Dendritic cell treated with granulocyte-macrophage colony-stimulating factor and Interleukin-4, amounts not matched to agents 40 ng/mL and 50 ng/mL, for 4 days (primary cell): Measurements from ENCODE around the gene GPC1.

Experiments used
- H3K27ac Mint-ChIP-seq: one replicate; pipeline ENCODE4 v1.8.0; 2022; ENCODE audit warnings: mild to moderate bottlenecking, mixed read lengths
- H3K27me3 Mint-ChIP-seq: one replicate; pipeline ENCODE4 v1.8.0; 2022; ENCODE audit warnings: mild to moderate bottlenecking, mixed read lengths
- H3K36me3 Mint-ChIP-seq: one replicate; pipeline ENCODE4 v1.8.0; 2022; ENCODE audit warnings: low read depth, mixed read lengths
- H3K4me1 Mint-ChIP-seq: one replicate; pipeline ENCODE4 v1.8.0; 2022; ENCODE audit warnings: low read depth, mixed read lengths
- H3K4me3 Mint-ChIP-seq: one replicate; pipeline ENCODE4 v1.8.0; 2022; ENCODE audit warnings: mild to moderate bottlenecking, moderate library complexity, mixed read lengths
- H3K9me3 Mint-ChIP-seq: one replicate; pipeline ENCODE4 v1.8.0; 2022; ENCODE audit warnings: mixed read lengths
- intact Hi-C: fragments of 100-400 bp; cut with micrococcal nuclease; formaldehyde crosslinking; loops from one replicate; pipeline ENCODE4 v1.15.0; 2022

The GPC1 gene

DNA sequence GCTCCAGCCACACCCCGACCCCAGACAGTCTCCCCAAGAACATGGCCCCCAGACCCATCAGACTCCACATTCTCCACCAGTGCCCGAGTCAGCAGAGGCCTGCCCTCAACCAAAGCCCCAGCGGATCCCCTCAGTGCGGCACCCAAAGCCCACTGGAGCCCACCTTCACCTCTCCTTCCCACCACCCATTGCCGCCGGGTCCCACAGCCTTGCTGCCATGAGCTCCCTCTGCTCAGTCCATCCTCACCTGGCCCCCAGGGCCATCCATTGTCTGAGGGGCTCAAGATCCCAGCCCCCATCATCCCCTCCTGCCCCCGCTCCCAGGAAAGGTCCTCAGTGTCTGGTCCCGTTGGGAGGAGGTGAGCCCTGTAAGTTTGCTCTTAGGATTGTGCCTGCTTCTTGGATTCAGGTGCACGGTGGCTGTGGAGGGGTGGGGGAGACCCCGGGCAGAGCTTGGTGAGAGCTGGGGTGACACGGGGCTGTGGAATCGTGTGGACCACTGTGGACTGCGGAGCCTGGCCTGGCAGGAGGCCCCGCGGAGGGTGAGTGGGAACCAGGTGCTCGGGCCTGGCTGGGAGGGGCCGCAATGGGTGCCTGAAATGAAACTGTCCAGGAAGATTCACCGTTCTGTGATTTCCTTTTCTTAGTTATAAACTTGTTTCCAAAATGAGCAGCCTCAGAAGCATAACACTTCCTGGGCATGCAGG, 32.7 kb upstream of the GPC1 start:
- no peak overlapping the region for H3K4me3 Mint-ChIP-seq
- H3K27ac Mint-ChIP-seq = no peak overlapping the region
- intact Hi-C loops = no loop called here
- H3K9me3 Mint-ChIP-seq = no peaks in the 10 kb centered on the region
- H3K36me3 Mint-ChIP-seq = no peaks in the 10 kb centered on the region
- H3K27me3 Mint-ChIP-seq = peaks cover 10% of the 10 kb centered on the region
- no peaks in the 10 kb centered on the region for H3K4me1 Mint-ChIP-seq

DNA sequence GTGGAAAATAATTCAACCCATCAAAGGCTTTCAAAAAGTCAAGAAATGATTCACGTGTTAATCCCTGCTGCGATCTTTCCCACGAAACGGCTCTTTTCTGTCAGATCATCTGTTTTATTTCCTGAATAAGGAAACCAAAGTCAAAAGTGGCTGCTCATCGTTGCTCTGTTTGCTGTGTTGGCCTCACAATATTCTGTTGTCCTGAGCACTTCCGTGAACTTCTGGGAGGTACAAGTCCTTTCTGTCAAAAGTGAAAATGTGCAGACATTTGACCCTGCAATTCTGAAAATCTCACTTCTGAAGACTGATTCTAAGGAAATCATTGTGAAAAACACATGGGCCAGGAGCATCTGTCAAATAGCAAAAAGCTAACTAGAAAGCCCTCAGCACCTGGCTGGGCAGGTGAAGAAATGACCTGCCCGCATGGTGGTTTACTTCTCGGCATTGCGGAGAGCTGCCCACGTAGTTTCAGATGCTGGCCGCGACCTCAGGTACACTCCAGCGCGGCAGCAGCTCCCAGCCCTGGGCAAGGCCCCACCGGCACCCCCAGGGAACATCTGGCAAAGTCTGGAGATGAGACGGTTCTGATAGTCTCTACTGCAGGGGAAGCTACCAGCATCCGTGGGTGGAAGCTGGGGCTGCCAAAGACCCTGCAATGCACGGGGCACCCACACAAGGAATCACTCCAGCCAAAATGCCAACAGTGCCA, 31.9 kb upstream of the GPC1 start:
- Mint-ChIP-seq H3K36me3 (no peaks in the 10 kb centered on the region), H3K4me1 (no peaks in the 10 kb centered on the region), H3K4me3 (no peak overlapping the region), H3K9me3 (no peaks in the 10 kb centered on the region), H3K27me3 (peaks cover 10% of the 10 kb centered on the region), H3K27ac (no peak overlapping the region)
- intact Hi-C loops = no loop called here

DNA sequence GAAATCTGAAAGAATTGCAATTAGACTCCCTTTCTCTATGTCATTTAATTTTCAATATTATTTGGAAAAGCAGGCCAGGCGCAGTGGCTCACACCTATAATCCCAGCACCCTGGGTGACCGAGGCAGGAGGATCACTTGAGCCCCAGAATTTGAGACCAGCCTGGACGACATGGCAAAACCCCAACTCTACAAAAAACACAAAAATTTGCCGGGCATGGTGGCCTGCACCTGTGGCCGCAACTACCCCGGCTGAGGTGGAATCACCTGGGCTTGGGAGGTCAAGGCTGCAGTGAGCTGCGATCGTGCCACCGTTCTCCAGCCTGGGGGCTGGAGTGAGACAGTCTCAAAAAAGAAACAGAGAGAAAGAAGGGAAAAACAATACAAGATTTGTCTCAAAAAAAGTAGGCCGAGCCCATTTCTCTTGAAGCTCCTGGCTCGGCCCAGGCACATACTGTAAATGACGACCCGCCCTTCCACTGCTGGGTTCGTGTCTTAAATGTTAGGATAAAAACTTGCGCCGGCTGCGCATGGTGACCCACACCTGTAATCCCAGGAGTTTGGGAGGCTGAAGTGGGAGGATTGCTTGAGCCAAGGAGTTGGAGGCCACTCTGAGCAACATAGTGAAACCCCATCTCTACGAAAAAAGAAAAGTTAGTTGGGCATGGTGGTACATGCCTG, 31.1 kb upstream of the GPC1 start:
- H3K27ac Mint-ChIP-seq = no peak overlapping the region
- H3K9me3 Mint-ChIP-seq = no peaks in the 10 kb centered on the region
- H3K27me3 Mint-ChIP-seq = peaks cover 13% of the 10 kb centered on the region
- no peak overlapping the region for H3K4me3 Mint-ChIP-seq
- no peaks in the 10 kb centered on the region for H3K4me1 Mint-ChIP-seq
- intact Hi-C loops = no loop called here
- no peaks in the 10 kb centered on the region for H3K36me3 Mint-ChIP-seq

DNA sequence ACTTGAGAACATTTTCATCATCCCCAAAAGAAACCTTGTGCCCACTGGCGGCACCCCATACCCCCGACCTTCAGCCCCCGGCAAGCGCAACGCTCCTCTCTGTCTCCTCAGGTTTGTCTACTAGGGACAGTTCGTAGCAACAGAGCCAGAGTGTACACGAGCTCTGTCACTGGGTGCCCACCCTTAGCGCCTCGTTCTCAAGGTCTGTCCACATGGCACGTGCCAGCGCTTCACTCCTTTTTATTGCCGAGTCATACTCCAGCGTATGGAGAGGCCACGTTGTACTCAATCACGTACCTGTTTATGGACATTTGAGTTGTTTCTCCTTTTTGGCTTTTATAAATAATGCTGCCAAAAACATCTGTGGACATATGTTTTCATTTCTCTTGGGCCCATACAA, 30.3 kb upstream of the GPC1 start:
- no peaks in the 10 kb centered on the region for H3K36me3 Mint-ChIP-seq
- H3K27ac Mint-ChIP-seq = no peak overlapping the region
- H3K27me3 Mint-ChIP-seq = peaks cover 15% of the 10 kb centered on the region
- intact Hi-C loops = no loop called here
- H3K4me1 Mint-ChIP-seq = no peaks in the 10 kb centered on the region
- H3K9me3 Mint-ChIP-seq = no peaks in the 10 kb centered on the region
- H3K4me3 Mint-ChIP-seq = no peak overlapping the region

DNA sequence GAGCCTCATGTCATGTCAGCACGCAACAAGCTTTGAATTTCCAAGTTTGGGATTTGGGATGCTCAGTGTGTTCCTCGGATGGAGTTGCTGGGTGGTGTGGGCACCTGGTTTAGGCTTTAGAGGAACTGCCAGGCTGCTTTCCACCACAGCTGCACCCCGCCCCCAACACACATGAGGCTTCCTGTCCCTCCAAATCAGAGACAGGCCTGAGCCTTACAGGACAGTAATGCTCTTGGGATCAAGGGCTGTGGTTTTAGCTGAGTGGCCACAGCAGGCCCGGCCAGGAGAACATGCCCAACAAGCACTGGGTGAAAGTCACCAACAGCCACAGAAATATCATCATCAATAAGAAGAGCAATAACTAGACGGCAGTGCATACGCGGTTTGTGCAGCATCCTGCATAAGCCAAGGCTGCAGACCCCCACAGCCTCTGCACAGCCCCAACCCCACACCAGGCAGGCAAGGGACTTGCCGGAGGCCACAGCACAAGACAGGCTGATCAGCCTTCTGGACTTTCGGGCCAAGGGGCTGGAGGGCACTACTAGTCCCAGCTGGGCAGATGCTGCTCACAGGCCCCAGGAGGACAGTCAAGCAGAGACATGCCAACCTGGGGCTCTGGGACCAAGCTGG, 29.7 kb upstream of the GPC1 start:
- no peaks in the 10 kb centered on the region for H3K36me3 Mint-ChIP-seq
- H3K4me1 Mint-ChIP-seq = no peaks in the 10 kb centered on the region
- H3K4me3 Mint-ChIP-seq = no peak overlapping the region
- no peak overlapping the region for H3K27ac Mint-ChIP-seq
- intact Hi-C loops = no loop called here
- peaks cover 18% of the 10 kb centered on the region for H3K27me3 Mint-ChIP-seq
- H3K9me3 Mint-ChIP-seq = no peaks in the 10 kb centered on the region

DNA sequence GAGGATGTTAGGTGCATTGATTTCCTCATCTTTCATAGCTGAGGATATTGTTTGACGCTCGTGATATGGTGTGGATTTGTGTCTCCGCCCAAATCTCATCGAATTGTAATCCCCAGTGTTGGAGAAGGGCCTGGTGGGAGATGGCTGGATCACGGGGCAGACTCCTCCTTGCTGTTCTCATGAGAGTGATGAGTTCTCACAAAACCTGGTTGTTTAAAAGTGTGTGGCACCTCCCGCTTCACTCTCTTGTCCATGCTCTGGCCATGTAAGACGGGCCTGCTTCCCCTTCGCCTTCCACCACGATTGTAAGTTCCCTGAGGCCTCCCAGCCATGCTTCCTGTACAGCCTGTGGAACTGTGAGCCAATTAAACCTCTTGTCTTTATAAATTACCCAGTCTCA, 28.4 kb upstream of the GPC1 start:
- intact Hi-C loops = no loop called here
- H3K36me3 Mint-ChIP-seq = no peaks in the 10 kb centered on the region
- H3K9me3 Mint-ChIP-seq = no peaks in the 10 kb centered on the region
- H3K27me3 Mint-ChIP-seq = peaks cover 18% of the 10 kb centered on the region
- no peak overlapping the region for H3K4me3 Mint-ChIP-seq
- H3K4me1 Mint-ChIP-seq = no peaks in the 10 kb centered on the region
- no peak overlapping the region for H3K27ac Mint-ChIP-seq

DNA sequence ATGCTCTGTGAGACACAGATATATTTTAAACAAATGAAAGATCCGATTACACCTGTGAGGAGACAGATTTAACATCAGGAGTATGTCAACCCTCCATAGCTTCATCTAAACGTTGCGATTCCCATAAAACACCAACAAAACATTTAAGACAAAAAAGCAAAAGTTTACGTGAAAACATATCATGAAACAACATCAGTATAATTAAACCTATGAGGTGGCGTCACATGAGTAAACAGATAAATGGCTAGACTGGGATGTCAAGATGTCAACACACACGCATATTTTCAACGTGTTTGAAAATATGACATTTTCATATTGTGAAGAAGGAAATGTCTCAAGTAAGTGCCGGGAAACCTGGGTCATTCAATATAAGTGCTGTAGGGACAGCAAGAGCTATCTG, 25.5 kb upstream of the GPC1 start:
- no peak overlapping the region for H3K27ac Mint-ChIP-seq
- H3K27me3 Mint-ChIP-seq = peaks cover 15% of the 10 kb centered on the region
- no peaks in the 10 kb centered on the region for H3K4me1 Mint-ChIP-seq
- no peaks in the 10 kb centered on the region for H3K36me3 Mint-ChIP-seq
- H3K4me3 Mint-ChIP-seq = no peak overlapping the region
- H3K9me3 Mint-ChIP-seq = no peaks in the 10 kb centered on the region
- intact Hi-C loops = no loop called here

DNA sequence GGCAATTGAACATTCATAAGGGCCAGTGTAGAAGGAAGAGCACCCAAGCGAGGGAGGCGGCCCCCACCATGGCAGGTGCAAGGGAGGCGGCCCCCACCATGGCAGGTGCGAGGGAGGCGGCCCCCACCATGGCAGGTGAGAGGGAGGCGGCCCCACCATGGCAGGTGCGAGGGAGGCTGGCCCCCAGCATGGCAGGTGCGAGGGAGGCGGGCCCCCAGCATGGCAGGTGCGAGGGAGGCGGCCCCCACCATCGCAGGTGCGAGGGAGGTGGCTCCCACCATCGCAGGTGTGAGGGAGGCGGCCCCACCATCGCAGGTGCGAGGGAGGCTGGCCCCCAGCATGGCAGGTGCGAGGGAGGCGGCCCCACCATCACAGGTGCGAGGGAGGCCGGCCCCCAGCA, 24.7 kb upstream of the GPC1 start:
- no peaks in the 10 kb centered on the region for H3K9me3 Mint-ChIP-seq
- H3K27me3 Mint-ChIP-seq = peaks cover 15% of the 10 kb centered on the region
- no peak overlapping the region for H3K4me3 Mint-ChIP-seq
- H3K27ac Mint-ChIP-seq = no peak overlapping the region
- intact Hi-C loops = no loop called here
- H3K36me3 Mint-ChIP-seq = no peaks in the 10 kb centered on the region
- no peaks in the 10 kb centered on the region for H3K4me1 Mint-ChIP-seq

DNA sequence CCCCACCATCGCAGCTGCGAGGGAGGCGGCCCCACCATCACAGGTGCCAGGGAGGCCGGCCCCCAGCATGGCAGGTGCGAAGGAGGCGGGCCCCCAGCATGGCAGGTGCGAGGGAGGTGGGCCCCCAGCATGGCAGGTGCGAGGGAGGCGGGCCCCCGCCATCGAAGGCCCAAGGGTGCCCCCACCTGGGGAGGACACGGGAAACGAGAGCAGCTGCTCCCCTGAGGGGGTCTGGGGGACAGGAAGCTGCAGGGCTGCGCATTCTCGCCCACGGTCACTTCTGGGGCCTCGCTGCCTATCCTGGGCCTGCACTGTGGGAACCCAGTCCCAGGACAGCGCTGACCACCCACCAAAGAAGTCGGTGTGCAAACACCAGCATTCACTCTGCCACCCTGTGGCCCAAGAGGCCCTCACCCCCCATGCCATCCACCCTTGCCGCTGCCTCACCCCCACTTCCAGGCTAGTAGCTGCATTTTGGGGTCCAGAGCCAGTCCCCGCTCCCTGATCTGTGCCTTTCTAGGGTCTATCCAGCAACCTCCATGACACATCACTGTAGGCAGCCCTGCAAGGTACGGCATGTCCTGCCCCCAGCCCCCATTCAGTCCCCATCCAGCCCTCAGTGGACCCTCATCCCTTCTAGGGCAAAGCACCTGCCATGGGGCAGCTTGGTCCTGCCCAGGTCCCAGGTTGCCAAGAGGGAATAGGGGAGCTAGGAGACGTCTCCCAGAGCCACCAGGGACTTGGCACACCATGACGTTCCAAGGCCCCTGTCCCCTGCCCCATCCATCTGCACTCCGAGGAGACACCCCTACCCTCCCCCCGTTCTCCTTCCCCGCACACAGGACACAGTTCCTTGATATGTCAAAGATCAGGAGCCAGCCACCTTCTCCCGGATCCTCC, 24.0 kb upstream of the GPC1 start:
- H3K4me3 Mint-ChIP-seq = no peak overlapping the region
- intact Hi-C loops = no loop called here
- H3K27me3 Mint-ChIP-seq = peaks cover 15% of the 10 kb centered on the region
- H3K27ac Mint-ChIP-seq = no peak overlapping the region
- no peaks in the 10 kb centered on the region for H3K9me3 Mint-ChIP-seq
- no peaks in the 10 kb centered on the region for H3K4me1 Mint-ChIP-seq
- H3K36me3 Mint-ChIP-seq = no peaks in the 10 kb centered on the region

DNA sequence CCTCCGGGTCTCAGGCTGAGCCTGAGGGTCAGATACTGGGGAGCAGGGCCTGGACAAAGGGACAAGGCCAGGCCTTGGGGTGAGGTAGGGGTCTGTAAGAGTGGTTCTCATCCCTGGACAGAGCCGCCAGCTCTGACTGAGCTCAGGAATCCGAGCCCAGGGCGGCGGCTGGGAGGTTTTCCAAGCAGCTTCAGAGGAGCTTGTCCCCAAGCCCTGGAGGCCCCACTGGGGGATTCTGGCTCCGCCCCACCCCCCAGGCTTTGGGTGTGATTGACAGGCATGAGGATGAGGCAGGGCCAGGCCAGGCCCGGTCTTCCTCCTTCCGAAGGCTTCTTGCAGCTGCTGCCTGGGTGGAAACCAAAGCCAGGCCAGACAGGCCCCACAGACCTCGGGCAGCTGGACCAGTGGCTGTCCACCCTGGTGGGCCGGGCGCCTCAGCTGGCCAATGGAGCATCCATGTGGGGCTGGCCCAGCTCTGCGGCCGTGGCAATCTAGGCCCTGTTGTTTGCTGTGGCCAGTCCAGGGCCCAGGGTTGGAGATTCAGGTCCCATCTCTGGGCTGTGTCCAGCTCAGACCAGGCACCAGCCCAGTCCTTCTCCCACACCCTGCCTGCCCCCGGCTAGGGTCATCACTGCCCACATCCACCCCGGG, 23.1 kb upstream of the GPC1 start:
- H3K4me1 Mint-ChIP-seq = no peaks in the 10 kb centered on the region
- H3K27ac Mint-ChIP-seq = no peak overlapping the region

DNA sequence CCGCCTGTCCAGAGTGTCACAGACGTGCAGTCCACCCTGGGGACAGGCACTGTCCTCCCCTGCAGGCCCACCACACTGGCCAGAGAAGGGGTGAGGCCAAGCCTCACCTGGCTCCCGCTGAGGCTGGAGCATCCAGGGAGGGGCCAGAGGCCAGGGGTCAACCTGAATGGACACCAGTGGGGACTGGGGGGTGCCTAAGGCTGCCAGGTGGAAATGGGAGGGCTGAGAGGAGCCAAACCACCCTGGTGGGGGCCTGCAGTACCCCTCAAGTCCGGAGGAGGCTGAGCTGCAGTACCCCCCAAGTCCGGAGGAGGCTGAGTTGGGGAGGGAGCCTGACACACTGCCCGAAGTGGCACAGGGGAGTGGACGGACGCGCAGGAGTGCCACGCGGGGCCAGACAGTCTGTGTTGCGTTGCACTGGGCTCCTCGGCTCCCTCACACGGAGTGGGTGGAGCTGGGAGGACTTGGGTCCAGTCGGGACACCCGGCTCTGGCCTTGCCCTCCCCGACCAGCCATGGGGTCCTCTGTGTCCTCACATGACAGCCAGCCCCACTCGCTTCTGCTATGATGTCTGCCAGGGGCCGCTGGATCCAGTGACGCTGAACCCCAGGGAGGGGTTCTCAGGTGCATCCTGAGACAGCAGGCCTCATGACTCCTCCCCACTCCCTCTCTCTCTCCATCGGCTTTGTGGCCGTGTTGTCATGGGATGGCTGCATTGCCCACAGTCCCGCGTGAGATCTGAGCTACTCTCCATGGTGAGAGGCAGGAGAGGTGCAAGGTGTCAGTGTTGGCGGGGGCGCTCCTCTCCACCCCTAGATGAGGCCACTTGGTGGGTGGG, 22.3 kb upstream of the GPC1 start:
- Mint-ChIP-seq H3K27ac (no peak overlapping the region), H3K36me3 (no peaks in the 10 kb centered on the region), H3K27me3 (peaks cover 10% of the 10 kb centered on the region), H3K4me3 (no peak overlapping the region), H3K4me1 (no peaks in the 10 kb centered on the region), H3K9me3 (peaks cover 3% of the 10 kb centered on the region)
- intact Hi-C loops = no loop called here

More for the DNA sequence above, 23.1 kb upstream of the GPC1 start:
- intact Hi-C loops = no loop called here
- Mint-ChIP-seq H3K4me3 (no peak overlapping the region), H3K27me3 (peaks cover 9% of the 10 kb centered on the region), H3K36me3 (no peaks in the 10 kb centered on the region), H3K9me3 (no peaks in the 10 kb centered on the region)

DNA sequence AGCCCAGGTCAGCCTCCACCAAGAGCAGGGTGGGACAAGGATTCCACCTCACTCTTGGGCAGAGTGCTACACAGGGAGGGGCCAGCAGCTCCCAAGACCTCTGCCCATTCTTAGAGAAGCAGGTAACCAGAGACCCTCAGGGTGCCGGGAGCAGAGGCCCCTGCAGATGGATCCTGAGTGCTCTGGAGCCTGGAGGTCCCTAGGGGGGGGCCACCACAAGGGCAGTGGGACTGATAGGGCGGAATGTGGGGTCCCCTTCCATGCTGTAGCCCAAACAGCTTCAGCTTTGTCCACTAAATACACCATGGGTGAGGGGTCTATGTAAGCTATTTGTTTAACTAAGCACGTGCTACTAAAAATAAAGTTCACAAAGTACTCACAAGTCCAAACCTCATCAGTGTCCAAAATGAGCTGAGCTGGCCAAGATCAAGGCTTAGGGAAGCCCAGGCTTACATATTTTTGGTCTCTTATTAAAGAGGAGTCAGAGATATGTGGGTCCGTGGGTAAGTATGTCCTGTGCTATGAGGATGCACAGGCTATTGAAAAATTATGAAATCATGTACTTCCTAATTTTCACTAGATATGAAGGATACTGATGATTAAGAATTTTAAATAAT, 21.5 kb upstream of the GPC1 start:
- Mint-ChIP-seq H3K9me3 (peaks cover 10% of the 10 kb centered on the region), H3K27ac (no peak overlapping the region), H3K27me3 (peaks cover 11% of the 10 kb centered on the region), H3K4me3 (no peak overlapping the region), H3K4me1 (no peaks in the 10 kb centered on the region), H3K36me3 (no peaks in the 10 kb centered on the region)
- intact Hi-C loops = no loop called here
